ENCODE results near the gene ZC3HAV1L.

DNA sequence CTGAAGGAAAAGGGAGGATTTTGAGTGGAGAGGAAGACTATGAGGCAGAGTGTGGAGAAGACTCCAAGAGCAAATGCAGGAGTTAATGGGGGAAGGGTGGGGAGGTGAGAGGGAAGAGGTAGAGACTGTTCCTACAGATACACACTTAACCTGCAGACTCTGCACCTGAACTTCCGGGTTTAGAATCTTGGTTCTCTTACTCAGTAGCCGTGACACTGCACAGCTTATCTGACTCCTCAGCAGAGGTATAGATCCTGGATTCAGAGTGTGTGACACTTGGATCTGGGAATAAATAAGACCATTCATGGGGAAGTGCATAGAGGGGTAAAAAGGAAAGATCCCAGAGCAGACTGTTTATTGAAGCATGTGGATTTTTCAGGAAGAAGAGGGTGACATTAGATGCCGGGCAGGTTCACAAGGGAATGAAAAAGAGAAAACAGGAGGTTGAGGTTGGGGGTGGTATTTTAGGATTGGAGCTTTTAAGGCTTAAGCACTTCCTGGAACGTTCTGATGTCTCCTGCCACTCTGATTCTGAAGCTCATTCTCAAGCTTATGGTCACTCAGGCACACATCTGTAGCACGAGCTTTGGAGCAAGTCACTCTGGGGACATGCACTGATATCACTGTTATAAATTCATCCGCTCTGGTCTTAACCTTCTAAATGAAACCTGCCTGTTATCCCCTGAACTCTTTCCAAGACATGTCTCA, 5.7 kb upstream of the ZC3HAV1L start:
- TF ChIP-seq, protein P1, sequence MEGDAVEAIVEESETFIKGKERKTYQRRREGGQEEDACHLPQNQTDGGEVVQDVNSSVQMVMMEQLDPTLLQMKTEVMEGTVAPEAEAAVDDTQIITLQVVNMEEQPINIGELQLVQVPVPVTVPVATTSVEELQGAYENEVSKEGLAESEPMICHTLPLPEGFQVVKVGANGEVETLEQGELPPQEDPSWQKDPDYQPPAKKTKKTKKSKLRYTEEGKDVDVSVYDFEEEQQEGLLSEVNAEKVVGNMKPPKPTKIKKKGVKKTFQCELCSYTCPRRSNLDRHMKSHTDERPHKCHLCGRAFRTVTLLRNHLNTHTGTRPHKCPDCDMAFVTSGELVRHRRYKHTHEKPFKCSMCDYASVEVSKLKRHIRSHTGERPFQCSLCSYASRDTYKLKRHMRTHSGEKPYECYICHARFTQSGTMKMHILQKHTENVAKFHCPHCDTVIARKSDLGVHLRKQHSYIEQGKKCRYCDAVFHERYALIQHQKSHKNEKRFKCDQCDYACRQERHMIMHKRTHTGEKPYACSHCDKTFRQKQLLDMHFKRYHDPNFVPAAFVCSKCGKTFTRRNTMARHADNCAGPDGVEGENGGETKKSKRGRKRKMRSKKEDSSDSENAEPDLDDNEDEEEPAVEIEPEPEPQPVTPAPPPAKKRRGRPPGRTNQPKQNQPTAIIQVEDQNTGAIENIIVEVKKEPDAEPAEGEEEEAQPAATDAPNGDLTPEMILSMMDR (IDR thresholded peaks at IDR 0.05; ENCODE audit: poor library complexity) = no peak
- TF ChIP-seq EZH2phosphoT487 (IDR thresholded peaks at IDR 0.05; ENCODE audit: low read depth, severe bottlenecking, unreplicated experiment) = no peak
